Liver (tissue), 9 donors: ENCODE results near the gene SP2. TPM values are rescaled to one million over a fixed set of nuclear protein-coding genes. Genes with fewer than 3 reads are reported as not detected.

Experiments
- DNase-seq: peaks from one replicate; pipeline ENCODE4 v3.0.0-alpha.2; 2017; ENCODE audit warnings: low spot score
- H3K27ac ChIP-seq, 2 donors: one replicate each; pipeline ENCODE4 v1.7.0; 2013; ENCODE audit warnings: inconsistent platforms in 2 of 2, low read length in 2 of 2, control low read depth in 1 of 2, low read depth in 1 of 2, mild to moderate bottlenecking in 1 of 2
- H3K27me3 ChIP-seq, 4 donors: one replicate each; pipeline versions ENCODE4 v1.6.1 to v1.7.0; 2013; ENCODE audit warnings: low read length in 3 of 4, inconsistent platforms in 1 of 4, mild to moderate bottlenecking in 1 of 4, moderate library complexity in 1 of 4; ENCODE audit not compliant: control insufficient read depth in 4 of 4, insufficient read depth in 4 of 4
- H3K36me3 ChIP-seq, 4 donors: one replicate each; pipeline versions ENCODE4 v1.6.1 to v1.7.0; 2013; ENCODE audit warnings: low read length in 3 of 4, mild to moderate bottlenecking in 3 of 4, low read depth in 1 of 4, moderate library complexity in 1 of 4; ENCODE audit not compliant: control insufficient read depth in 4 of 4, insufficient read depth in 3 of 4
- H3K4me1 ChIP-seq, 4 donors: one replicate each; pipeline versions ENCODE4 v1.6.1 to v1.7.0; 2013; ENCODE audit warnings: low read length in 3 of 4, mild to moderate bottlenecking in 3 of 4, moderate library complexity in 1 of 4; ENCODE audit not compliant: control insufficient read depth in 4 of 4, insufficient read depth in 4 of 4
- H3K4me3 ChIP-seq, 3 donors: one replicate each; pipeline versions ENCODE4 v1.6.1 to v1.7.0; 2013; ENCODE audit warnings: low read length in 3 of 3, control low read depth in 1 of 3, low read depth in 1 of 3, mild to moderate bottlenecking in 1 of 3
- H3K9ac ChIP-seq, 2 donors: one replicate each; pipeline ENCODE4 v1.7.0; 2013; ENCODE audit warnings: low read length in 2 of 2, mild to moderate bottlenecking in 2 of 2, moderate library complexity in 2 of 2, control low read depth in 1 of 2, low read depth in 1 of 2
- H3K9me3 ChIP-seq, 4 donors: one replicate each; pipeline versions ENCODE4 v1.6.1 to v1.7.0; 2013; ENCODE audit warnings: low read length in 3 of 4; ENCODE audit not compliant: control insufficient read depth in 4 of 4
- EGR1 ChIP-seq, 2 donors: IDR thresholded peaks; 2 replicates each; pipeline ENCODE4 v1.6.1; 2016 to 2018; ENCODE audit warnings: antibody characterized with exemption in 2 of 2, low read depth in 2 of 2
- FOXA1 ChIP-seq: IDR thresholded peaks from 2 replicates; pipeline ENCODE4 v1.6.1; 2016; ENCODE audit warnings: antibody characterized with exemption
- FOXA2 ChIP-seq: IDR thresholded peaks from 2 replicates; pipeline ENCODE4 v1.6.1; 2016; ENCODE audit warnings: antibody characterized with exemption
- GABPA ChIP-seq, 2 donors: IDR thresholded peaks in 1 of 2; conservative IDR thresholded peaks in 1 of 2; 2 replicates each; pipeline ENCODE4 v1.6.1; 2016; ENCODE audit warnings: antibody characterized with exemption in 2 of 2, mild to moderate bottlenecking in 1 of 2, moderate library complexity in 1 of 2
- HNF4A ChIP-seq, 2 donors: conservative IDR thresholded peaks; 2 replicates each; pipeline ENCODE4 v1.6.1; 2016; ENCODE audit warnings: antibody characterized with exemption in 2 of 2, mild to moderate bottlenecking in 2 of 2
- HNF4G ChIP-seq: IDR thresholded peaks from 2 replicates; pipeline ENCODE4 v1.6.1; 2016; ENCODE audit warnings: antibody characterized with exemption
- JUND ChIP-seq, 2 donors: IDR thresholded peaks; 2 replicates each; pipeline ENCODE4 v1.6.1; 2016; ENCODE audit warnings: antibody characterized with exemption in 2 of 2
- NR2F2 ChIP-seq: IDR thresholded peaks from 2 replicates; pipeline ENCODE4 v1.6.1; 2016; ENCODE audit warnings: antibody characterized with exemption
- RAD21 ChIP-seq, 2 donors: IDR thresholded peaks; 2 replicates each; pipeline ENCODE4 v1.6.1; 2016; ENCODE audit warnings: antibody characterized with exemption in 2 of 2, mild to moderate bottlenecking in 2 of 2
- RXRA ChIP-seq, 2 donors: IDR thresholded peaks; 2 replicates each; pipeline ENCODE4 v1.6.1; 2017 to 2018; ENCODE audit warnings: antibody characterized with exemption in 2 of 2, mild to moderate bottlenecking in 1 of 2
- SP1 ChIP-seq: IDR thresholded peaks from 2 replicates; pipeline ENCODE4 v1.6.1; 2018; ENCODE audit warnings: antibody characterized with exemption, mild to moderate bottlenecking
- TAF1 ChIP-seq: conservative IDR thresholded peaks from 2 replicates; pipeline ENCODE4 v1.6.1; 2016; ENCODE audit warnings: antibody characterized with exemption, mild to moderate bottlenecking
- YY1 ChIP-seq: IDR thresholded peaks from 2 replicates; pipeline ENCODE4 v1.6.1; 2016; ENCODE audit warnings: antibody characterized with exemption, mild to moderate bottlenecking
- WGBS: extraction: QIAGEN DNeasy Blood & Tissue Kit; methylation state at CpG from one replicate; pipeline ENCODE4 v1.1.7; 2013; 5-methylcytosine and 5-hydroxymethylcytosine counted together
- polyA plus RNA-seq, 2 donors: library from polyadenylated mRNA; stranded (reverse) in 1 of 2; unstranded in 1 of 2; fragments of 200-250 nt in 1 of 2; fragments of >200 nt in 1 of 2; fragmentation: Nextera tagmentation in 1 of 2; extraction: Ambion mirVana in 1 of 2; gene quantifications; one replicate each; pipeline versions ENCODE4 v1.2.1 to v1.2.3, GENCODE V29; 2013 to 2015
- total RNA-seq, 2 donors: library from RNA; depleted of rRNA; stranded (reverse); fragments of >200 nt; gene quantifications; one replicate each; pipeline ENCODE4 v1.2.3, GENCODE V29; 2014
- TF ChIP-seq, protein P1 (sequence below): IDR thresholded peaks from 2 replicates; pipeline ENCODE4 v1.6.1; 2016; ENCODE audit warnings: antibody characterized with exemption
- TF ChIP-seq, protein P2 (sequence below): fragments of 150-350 bp; IDR thresholded peaks from 2 replicates; pipeline ENCODE4 v1.5.1; 2017; ENCODE audit warnings: improper control_type of control experiment, low read depth, low read length; ENCODE audit not compliant: missing input control
- TF ChIP-seq, protein P3 (sequence below): IDR thresholded peaks from 2 replicates; pipeline ENCODE4 v1.6.1; 2016; ENCODE audit warnings: antibody characterized with exemption
- TF ChIP-seq, protein P4 (sequence below): IDR thresholded peaks from 2 replicates; pipeline ENCODE4 v1.6.1; 2016; ENCODE audit warnings: antibody characterized with exemption, mild to moderate bottlenecking
- TF ChIP-seq, protein P5 (sequence below): IDR thresholded peaks from 2 replicates; pipeline ENCODE4 v1.6.1; 2016; ENCODE audit warnings: antibody characterized with exemption
- donor health status: healthy.
- donor health status: healthy.
- donor health status: healthy.
- donor health status: healthy.
- donor health status: healthy.

Gene SP2
- total and polyA plus RNA-seq, 4 donors: 2.2 to 5.7 (median 3.8) TPM

DNA sequence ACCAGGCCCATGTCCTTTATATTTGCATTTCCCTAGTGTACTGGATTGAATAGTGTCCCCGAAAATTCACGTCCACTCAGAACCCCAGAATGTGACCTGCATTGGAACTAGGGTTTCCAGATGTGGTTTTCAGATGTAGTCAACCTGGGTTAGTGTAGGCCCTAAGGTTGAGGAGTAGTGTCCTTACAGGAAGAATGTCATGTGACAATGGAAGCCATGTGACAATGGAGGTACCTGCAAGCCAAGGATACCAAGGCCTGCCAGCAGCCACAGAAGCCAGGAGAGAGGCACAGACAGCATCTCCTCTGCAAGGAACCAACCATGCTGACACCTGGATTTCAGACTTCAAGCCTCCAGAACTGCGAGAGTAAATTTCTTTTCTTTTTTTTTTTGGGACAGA, 66.9 kb downstream of the SP2 start:
- no peaks in the 10 kb centered on the region for H3K9me3 ChIP-seq
- no peak overlapping the region for H3K27ac ChIP-seq
- TF ChIP-seq GABPA (IDR thresholded peaks at IDR 0.05 in 1 of 2, conservative IDR thresholded peaks at IDR 0.05 in 1 of 2): no peak
- TF ChIP-seq, protein P1, sequence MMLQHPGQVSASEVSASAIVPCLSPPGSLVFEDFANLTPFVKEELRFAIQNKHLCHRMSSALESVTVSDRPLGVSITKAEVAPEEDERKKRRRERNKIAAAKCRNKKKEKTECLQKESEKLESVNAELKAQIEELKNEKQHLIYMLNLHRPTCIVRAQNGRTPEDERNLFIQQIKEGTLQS: no peak
- TF ChIP-seq SP1: no peak
- TF ChIP-seq NR2F2: no peak
- TF ChIP-seq TAF1: no peak
- TF ChIP-seq YY1: no peak
- TF ChIP-seq JUND (IDR thresholded peaks at IDR 0.05): no peak
- TF ChIP-seq, protein P2, sequence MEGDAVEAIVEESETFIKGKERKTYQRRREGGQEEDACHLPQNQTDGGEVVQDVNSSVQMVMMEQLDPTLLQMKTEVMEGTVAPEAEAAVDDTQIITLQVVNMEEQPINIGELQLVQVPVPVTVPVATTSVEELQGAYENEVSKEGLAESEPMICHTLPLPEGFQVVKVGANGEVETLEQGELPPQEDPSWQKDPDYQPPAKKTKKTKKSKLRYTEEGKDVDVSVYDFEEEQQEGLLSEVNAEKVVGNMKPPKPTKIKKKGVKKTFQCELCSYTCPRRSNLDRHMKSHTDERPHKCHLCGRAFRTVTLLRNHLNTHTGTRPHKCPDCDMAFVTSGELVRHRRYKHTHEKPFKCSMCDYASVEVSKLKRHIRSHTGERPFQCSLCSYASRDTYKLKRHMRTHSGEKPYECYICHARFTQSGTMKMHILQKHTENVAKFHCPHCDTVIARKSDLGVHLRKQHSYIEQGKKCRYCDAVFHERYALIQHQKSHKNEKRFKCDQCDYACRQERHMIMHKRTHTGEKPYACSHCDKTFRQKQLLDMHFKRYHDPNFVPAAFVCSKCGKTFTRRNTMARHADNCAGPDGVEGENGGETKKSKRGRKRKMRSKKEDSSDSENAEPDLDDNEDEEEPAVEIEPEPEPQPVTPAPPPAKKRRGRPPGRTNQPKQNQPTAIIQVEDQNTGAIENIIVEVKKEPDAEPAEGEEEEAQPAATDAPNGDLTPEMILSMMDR: no peak
- TF ChIP-seq, protein P3, sequence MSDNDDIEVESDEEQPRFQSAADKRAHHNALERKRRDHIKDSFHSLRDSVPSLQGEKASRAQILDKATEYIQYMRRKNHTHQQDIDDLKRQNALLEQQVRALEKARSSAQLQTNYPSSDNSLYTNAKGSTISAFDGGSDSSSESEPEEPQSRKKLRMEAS: no peak
- no peak for TF ChIP-seq RXRA (IDR thresholded peaks at IDR 0.05)
- TF ChIP-seq RAD21 (IDR thresholded peaks at IDR 0.05): no peak
- TF ChIP-seq, protein P4, sequence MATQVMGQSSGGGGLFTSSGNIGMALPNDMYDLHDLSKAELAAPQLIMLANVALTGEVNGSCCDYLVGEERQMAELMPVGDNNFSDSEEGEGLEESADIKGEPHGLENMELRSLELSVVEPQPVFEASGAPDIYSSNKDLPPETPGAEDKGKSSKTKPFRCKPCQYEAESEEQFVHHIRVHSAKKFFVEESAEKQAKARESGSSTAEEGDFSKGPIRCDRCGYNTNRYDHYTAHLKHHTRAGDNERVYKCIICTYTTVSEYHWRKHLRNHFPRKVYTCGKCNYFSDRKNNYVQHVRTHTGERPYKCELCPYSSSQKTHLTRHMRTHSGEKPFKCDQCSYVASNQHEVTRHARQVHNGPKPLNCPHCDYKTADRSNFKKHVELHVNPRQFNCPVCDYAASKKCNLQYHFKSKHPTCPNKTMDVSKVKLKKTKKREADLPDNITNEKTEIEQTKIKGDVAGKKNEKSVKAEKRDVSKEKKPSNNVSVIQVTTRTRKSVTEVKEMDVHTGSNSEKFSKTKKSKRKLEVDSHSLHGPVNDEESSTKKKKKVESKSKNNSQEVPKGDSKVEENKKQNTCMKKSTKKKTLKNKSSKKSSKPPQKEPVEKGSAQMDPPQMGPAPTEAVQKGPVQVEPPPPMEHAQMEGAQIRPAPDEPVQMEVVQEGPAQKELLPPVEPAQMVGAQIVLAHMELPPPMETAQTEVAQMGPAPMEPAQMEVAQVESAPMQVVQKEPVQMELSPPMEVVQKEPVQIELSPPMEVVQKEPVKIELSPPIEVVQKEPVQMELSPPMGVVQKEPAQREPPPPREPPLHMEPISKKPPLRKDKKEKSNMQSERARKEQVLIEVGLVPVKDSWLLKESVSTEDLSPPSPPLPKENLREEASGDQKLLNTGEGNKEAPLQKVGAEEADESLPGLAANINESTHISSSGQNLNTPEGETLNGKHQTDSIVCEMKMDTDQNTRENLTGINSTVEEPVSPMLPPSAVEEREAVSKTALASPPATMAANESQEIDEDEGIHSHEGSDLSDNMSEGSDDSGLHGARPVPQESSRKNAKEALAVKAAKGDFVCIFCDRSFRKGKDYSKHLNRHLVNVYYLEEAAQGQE: no peak
- TF ChIP-seq HNF4A (conservative IDR thresholded peaks at IDR 0.05): no peak
- no peak for DNase-seq
- H3K36me3 ChIP-seq: no peaks in the 10 kb centered on the region
- peaks cover 1 to 13% (median 5%) of the 10 kb centered on the region in 4 donors for H3K4me1 ChIP-seq
- 81% methylated on average over 3 of the region's 3 CpGs for WGBS
- no peak overlapping the region for H3K9ac ChIP-seq
- H3K4me3 ChIP-seq: no peak overlapping the region
- H3K27me3 ChIP-seq: no peaks in the 10 kb centered on the region

DNA sequence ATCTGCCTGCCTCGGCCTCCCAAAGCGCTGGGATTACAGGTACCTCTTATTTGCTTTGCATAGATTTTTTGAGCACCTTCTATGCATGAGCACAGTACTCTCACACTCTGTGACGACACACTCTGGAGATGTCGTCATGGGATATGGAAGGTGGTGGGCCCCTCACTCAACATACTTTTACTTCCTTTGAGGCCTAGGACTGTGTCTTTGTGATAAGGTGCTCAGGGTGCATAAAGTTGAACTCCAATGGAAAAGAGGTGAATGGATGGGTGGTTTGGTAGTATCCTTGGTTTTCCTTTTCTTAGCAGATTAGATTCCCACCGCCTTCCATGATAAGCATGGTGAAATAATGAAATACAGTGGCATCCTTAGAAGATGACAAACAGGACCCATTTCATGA, 68.8 kb downstream of the SP2 start:
- Histone ChIP-seq H3K9ac (no peak overlapping the region), H3K36me3 (no peaks in the 10 kb centered on the region), H3K27ac (no peak overlapping the region), H3K4me1 (peaks cover 1 to 13% (median 5%) of the 10 kb centered on the region in 4 donors), H3K27me3 (no peaks in the 10 kb centered on the region), H3K9me3 (no peaks in the 10 kb centered on the region), H3K4me3 (no peak overlapping the region)
- no peak for DNase-seq
- 95% methylated on average over 5 of the region's 5 CpGs for WGBS
- TF ChIP-seq, protein P5, sequence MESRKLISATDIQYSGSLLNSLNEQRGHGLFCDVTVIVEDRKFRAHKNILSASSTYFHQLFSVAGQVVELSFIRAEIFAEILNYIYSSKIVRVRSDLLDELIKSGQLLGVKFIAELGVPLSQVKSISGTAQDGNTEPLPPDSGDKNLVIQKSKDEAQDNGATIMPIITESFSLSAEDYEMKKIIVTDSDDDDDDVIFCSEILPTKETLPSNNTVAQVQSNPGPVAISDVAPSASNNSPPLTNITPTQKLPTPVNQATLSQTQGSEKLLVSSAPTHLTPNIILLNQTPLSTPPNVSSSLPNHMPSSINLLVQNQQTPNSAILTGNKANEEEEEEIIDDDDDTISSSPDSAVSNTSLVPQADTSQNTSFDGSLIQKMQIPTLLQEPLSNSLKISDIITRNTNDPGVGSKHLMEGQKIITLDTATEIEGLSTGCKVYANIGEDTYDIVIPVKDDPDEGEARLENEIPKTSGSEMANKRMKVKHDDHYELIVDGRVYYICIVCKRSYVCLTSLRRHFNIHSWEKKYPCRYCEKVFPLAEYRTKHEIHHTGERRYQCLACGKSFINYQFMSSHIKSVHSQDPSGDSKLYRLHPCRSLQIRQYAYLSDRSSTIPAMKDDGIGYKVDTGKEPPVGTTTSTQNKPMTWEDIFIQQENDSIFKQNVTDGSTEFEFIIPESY: no peak
- TF ChIP-seq NR2F2: no peak
- no peak for TF ChIP-seq HNF4G
- TF ChIP-seq, protein P2: no peak
- no peak for TF ChIP-seq HNF4A (conservative IDR thresholded peaks at IDR 0.05)
- TF ChIP-seq TAF1: no peak
- TF ChIP-seq FOXA2: no peak
- TF ChIP-seq SP1: no peak
- TF ChIP-seq, protein P3: no peak
- no peak for TF ChIP-seq YY1
- no peak for TF ChIP-seq JUND (IDR thresholded peaks at IDR 0.05)
- no peak for TF ChIP-seq EGR1 (IDR thresholded peaks at IDR 0.05; ENCODE audit: low read depth in 2 of 2)
- no peak for TF ChIP-seq FOXA1
- no peak for TF ChIP-seq RAD21 (IDR thresholded peaks at IDR 0.05)
- TF ChIP-seq GABPA (IDR thresholded peaks at IDR 0.05 in 1 of 2, conservative IDR thresholded peaks at IDR 0.05 in 1 of 2): no peak
- TF ChIP-seq RXRA (IDR thresholded peaks at IDR 0.05): no peak
